H1 (cell line): Measurements from ENCODE around the gene EVPL. TPM values are rescaled to one million over a fixed set of nuclear protein-coding genes. Genes with fewer than 3 reads are reported as not detected.

Experiments used
- CTCF ChIA-PET: fragments of 300-600 bp; sonication (Branson Sonifier 250); formaldehyde crosslinking; loops from one replicate; lab custom pipeline; 2021; ENCODE audit not compliant: partially characterized antibody; lab: Charles Lee
- POLR2A ChIA-PET: fragments of 300-600 bp; sonication (Branson Sonifier 250); formaldehyde crosslinking; loops from one replicate; lab custom pipeline; 2021; ENCODE audit warnings: inconsistent platforms; ENCODE audit not compliant: partially characterized antibody; lab: Charles Lee
- DNase-seq, 2 experiments: peaks; one replicate each; pipeline versions ENCODE4 v3.0.0 to v3.0.0-alpha.2; 2010 to 2022; ENCODE audit warnings: low spot score in 2 of 2, low read depth in 1 of 2, mixed read lengths in 1 of 2
- FAIRE-seq: peaks from 2 replicates; lab custom pipeline; 2011; peaks lifted over from hg19 to GRCh38; lab: Jason Lieb, UNC
- H2AFZ ChIP-seq: 2 replicates; pipeline ENCODE4 v1.8.1; 2012; ENCODE audit warnings: low read length, inconsistent platforms
- H2AK5ac ChIP-seq: 2 replicates; pipeline ENCODE4 v1.6.1; 2013; ENCODE audit warnings: low read depth, low read length
- H2BK120ac ChIP-seq: replicated peaks from 2 replicates; pipeline ENCODE3; 2013; ENCODE audit warnings: low read depth, low read length, inconsistent platforms
- H2BK12ac ChIP-seq: 2 replicates; pipeline ENCODE4 v1.6.1; 2013; ENCODE audit warnings: low read depth, low read length
- H2BK15ac ChIP-seq: 2 replicates; pipeline ENCODE4 v1.6.1; 2013; ENCODE audit warnings: low read length
- H2BK20ac ChIP-seq: 2 replicates; pipeline ENCODE4 v1.6.1; 2013; ENCODE audit warnings: low read length
- H2BK5ac ChIP-seq: 2 replicates; pipeline ENCODE4 v1.6.1; 2013; ENCODE audit warnings: low read depth, low read length
- H3K14ac ChIP-seq: 2 replicates; pipeline ENCODE4 v1.6.1; 2013; ENCODE audit warnings: inconsistent platforms; ENCODE audit not compliant: insufficient read length
- H3K18ac ChIP-seq: 2 replicates; pipeline ENCODE4 v1.6.1; 2013; ENCODE audit warnings: low read length; ENCODE audit errors: extremely low read depth
- H3K23ac ChIP-seq: 2 replicates; pipeline ENCODE4 v1.6.1; 2013; ENCODE audit warnings: inconsistent platforms; ENCODE audit not compliant: insufficient read length
- H3K23me2 ChIP-seq: 2 replicates; pipeline ENCODE4 v1.6.1; 2013; ENCODE audit warnings: low read depth, low read length
- H3K27ac ChIP-seq: 2 replicates; pipeline ENCODE4 v1.6.1; 2011; ENCODE audit warnings: low read depth, low read length, inconsistent platforms
- H3K27me3 ChIP-seq, 4 experiments: replicated peaks in 1 of 4; 1 replicate in 1 of 4; 2 replicates in 3 of 4; pipeline versions ENCODE4 v1.6.1 to v1.8.1; 2011 to 2013; ENCODE audit warnings: low read length in 3 of 4, mild to moderate bottlenecking in 3 of 4, inconsistent platforms in 2 of 4, mixed read lengths in 2 of 4, moderate library complexity in 1 of 4; ENCODE audit not compliant: control insufficient read depth in 3 of 4, insufficient read depth in 3 of 4; ENCODE audit errors: extremely low read depth in 1 of 4
- H3K36me3 ChIP-seq, 4 experiments: 2 replicates each; pipeline versions ENCODE4 v1.6.1 to v1.8.1; 2011 to 2013; ENCODE audit warnings: mild to moderate bottlenecking in 4 of 4, low read length in 3 of 4, moderate library complexity in 2 of 4, control low read depth in 1 of 4, inconsistent platforms in 1 of 4; ENCODE audit not compliant: insufficient read depth in 4 of 4, control insufficient read depth in 2 of 4
- H3K4ac ChIP-seq: replicated peaks from 2 replicates; pipeline ENCODE3; 2013; ENCODE audit warnings: low read length, low read depth, mixed read lengths, inconsistent platforms; ENCODE audit not compliant: insufficient read length
- H3K4me1 ChIP-seq, 4 experiments: replicated peaks in 1 of 4; 1 replicate in 1 of 4; 2 replicates in 3 of 4; pipeline versions ENCODE4 v1.6.1 to v1.8.1; 2011 to 2013; ENCODE audit warnings: low read length in 3 of 4, inconsistent platforms in 2 of 4, mixed read lengths in 1 of 4; ENCODE audit not compliant: insufficient read depth in 4 of 4, control insufficient read depth in 3 of 4
- H3K4me2 ChIP-seq, 2 experiments: 2 replicates each; pipeline versions ENCODE4 v1.6.1 to v1.8.1; 2011 to 2013; ENCODE audit warnings: low read depth in 2 of 2, low read length in 2 of 2, control low read depth in 1 of 2, inconsistent platforms in 1 of 2, mild to moderate bottlenecking in 1 of 2; ENCODE audit not compliant: insufficient read depth in 1 of 2
- H3K4me3 ChIP-seq, 4 experiments: fragments of 200-600, 300-600 bp in 1 of 4; sonication (generic), shearing (Covaris generic), sonication (Bioruptor Twin) in 1 of 4; 2 replicates each; pipeline versions ENCODE4 v1.5.1 to v1.8.1; 2011 to 2016; ENCODE audit warnings: low read length in 4 of 4, low read depth in 3 of 4, control low read depth in 2 of 4, inconsistent platforms in 2 of 4, mild to moderate bottlenecking in 2 of 4, mixed read lengths in 1 of 4, moderate library complexity in 1 of 4; ENCODE audit not compliant: insufficient read depth in 2 of 4; ENCODE audit errors: extremely low read depth in 1 of 4
- H3K56ac ChIP-seq: replicated peaks from 2 replicates; pipeline ENCODE3; 2013; ENCODE audit warnings: low read depth, mild to moderate bottlenecking, mixed read lengths, low read length, inconsistent platforms; ENCODE audit not compliant: insufficient read length
- H3K79me1 ChIP-seq: 2 replicates; pipeline ENCODE4 v1.6.1; 2013; ENCODE audit warnings: low read depth, low read length, control low read depth
- H3K79me2 ChIP-seq, 2 experiments: 2 replicates each; pipeline versions ENCODE4 v1.6.1 to v1.8.1; 2012 to 2013; ENCODE audit warnings: low read length in 2 of 2, mild to moderate bottlenecking in 2 of 2, inconsistent platforms in 1 of 2; ENCODE audit not compliant: insufficient read depth in 2 of 2, control insufficient read depth in 1 of 2
- H3K9ac ChIP-seq, 4 experiments: replicated peaks in 1 of 4; 1 replicate in 1 of 4; 2 replicates in 3 of 4; pipeline versions ENCODE4 v1.6.1 to v1.8.1; 2011 to 2013; ENCODE audit warnings: low read depth in 3 of 4, low read length in 3 of 4, control low read depth in 2 of 4, mild to moderate bottlenecking in 2 of 4, moderate library complexity in 2 of 4, inconsistent platforms in 1 of 4; ENCODE audit errors: extremely low read depth in 1 of 4
- H3K9me3 ChIP-seq, 2 experiments: 2 replicates each; pipeline versions ENCODE4 v1.6.1 to v1.8.1; 2012 to 2013; ENCODE audit warnings: mild to moderate bottlenecking in 2 of 2, moderate library complexity in 2 of 2, control low read depth in 1 of 2, inconsistent platforms in 1 of 2, low read depth in 1 of 2, low read length in 1 of 2, mixed read lengths in 1 of 2; ENCODE audit not compliant: insufficient read depth in 2 of 2
- H4K20me1 ChIP-seq, 2 experiments: replicated peaks in 1 of 2; 2 replicates each; pipeline versions ENCODE3 to v1.8.1; 2011 to 2013; ENCODE audit warnings: inconsistent platforms in 2 of 2, low read length in 2 of 2, mild to moderate bottlenecking in 1 of 2; ENCODE audit not compliant: insufficient read depth in 2 of 2, control insufficient read depth in 1 of 2
- H4K5ac ChIP-seq: 2 replicates; pipeline ENCODE4 v1.6.1; 2013; ENCODE audit warnings: low read length, low read depth, mixed read lengths, inconsistent platforms; ENCODE audit not compliant: insufficient read length
- H4K8ac ChIP-seq: 2 replicates; pipeline ENCODE4 v1.8.0; 2013; ENCODE audit warnings: mild to moderate bottlenecking, moderate library complexity, low read length, inconsistent platforms; ENCODE audit not compliant: insufficient read depth; ENCODE audit errors: extremely low read depth
- H4K91ac ChIP-seq: replicated peaks from 2 replicates; pipeline ENCODE3; 2013; ENCODE audit warnings: low read length, mixed read lengths, inconsistent platforms; ENCODE audit not compliant: insufficient read length
- CBX5 ChIP-seq: fragments of 300-800, 300-1000 bp; sonication (generic); IDR thresholded peaks from 2 replicates; pipeline ENCODE4 v1.7.1; 2016; ENCODE audit warnings: antibody characterized with exemption, low read length, low read depth
- CBX8 ChIP-seq: fragments of 300-800, 300-1000 bp; sonication (generic); IDR thresholded peaks from 2 replicates; pipeline ENCODE4 v1.7.1; 2016; ENCODE audit warnings: low read depth, low read length, borderline replicate concordance
- MAFK ChIP-seq: IDR thresholded peaks from 2 replicates; pipeline ENCODE4 v1.6.1; 2012; ENCODE audit warnings: low read depth, mild to moderate bottlenecking, improper control_type of control experiment, low read length
- WGBS, 2 experiments: shearing (Covaris generic) in 1 of 2; methylation state at CpG; one replicate each; pipeline versions ENCODE4 v1.1.6 to v1.1.7; 2013 to 2015; ENCODE audit warnings: low lambda C conversion rate in 2 of 2, mixed read lengths in 2 of 2, inconsistent platforms in 1 of 2, low coverage in 1 of 2, missing lambda C conversion rate in 1 of 2; ENCODE audit not compliant: insufficient replicate concordance in 2 of 2, insufficient coverage in 1 of 2, insufficient read length in 1 of 2; ENCODE audit errors: extremely low coverage in 1 of 2, missing lambda C conversion rate in 1 of 2; 5-methylcytosine and 5-hydroxymethylcytosine counted together
- polyA plus RNA-seq, 7 experiments: library from polyadenylated mRNA; depleted of rRNA in 3 of 7; stranded (reverse) in 5 of 7; unstranded in 2 of 7; fragments of >200 nt in 5 of 7; fragments of 200-250 nt in 2 of 7; gene quantifications; 1 replicate in 5 of 7; 2 replicates in 1 of 7; 4 replicates in 1 of 7; pipeline versions ENCODE4 v1.2.1 to v1.2.3, GENCODE V29; 2011 to 2013; ENCODE audit warnings: missing spikeins in 2 of 7, mixed read lengths in 2 of 7
- total RNA-seq: library from RNA; stranded (reverse); fragmentation: NEBNext Ultra II Directional; extraction: Animal tissue kit (Norgen Biotek cat#: 25700); gene quantifications from 2 replicates; pipeline ENCODE4 v1.2.1, GENCODE V29; 2021

Gene EVPL
- total and polyA plus RNA-seq, 2 of the 8 experiments (the other 6 are each of a cell fraction or from before 2014, with no cell fraction given), result 0.20 to 0.99 TPM

DNA sequence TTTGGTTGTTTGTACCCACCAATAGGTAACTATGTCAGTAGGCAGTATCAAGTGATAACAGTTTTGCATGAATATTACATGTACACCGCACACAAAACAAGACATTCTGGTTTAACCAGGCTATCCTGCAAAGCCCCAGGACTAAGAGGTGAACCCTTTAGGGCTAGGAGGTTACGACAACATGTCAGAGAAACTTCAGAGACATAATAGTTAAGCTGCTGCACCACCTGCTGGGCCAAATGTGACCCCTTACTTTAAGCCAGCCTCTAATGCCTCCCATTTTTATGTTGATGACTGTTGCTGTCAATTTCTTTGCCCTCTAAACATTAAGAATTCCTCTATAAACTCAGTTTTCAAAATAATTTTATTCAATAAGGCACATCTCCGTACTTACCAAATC lies 29.8 kb upstream of the EVPL start:
- Histone ChIP-seq H3K79me1 (no peaks in the 10 kb centered on the region), H2BK15ac (no peak overlapping the region)
- TF ChIP-seq CBX5 (no peak), CBX8 (no peak), MAFK (no peak)
- TF ChIP-seq, all 59 proteins: peak for 0
- Histone ChIP-seq H2BK20ac (no peak overlapping the region), H2BK5ac (no peak overlapping the region), H2AK5ac (no peak overlapping the region), H3K4me3 (no peak overlapping the region), H3K14ac (no peak overlapping the region), H3K4ac (no peak overlapping the region), H2AFZ (no peak overlapping the region), H4K91ac (no peak overlapping the region), H3K27ac (no peak overlapping the region), H2BK12ac (no peak overlapping the region), H3K9ac (no peak overlapping the region), H4K20me1 (peaks cover 0 to 3% of the 10 kb centered on the region in 2 experiments), H3K9me3 (no peaks in the 10 kb centered on the region), H4K5ac (no peak overlapping the region), H3K4me1 (no peaks in the 10 kb centered on the region), H3K79me2 (no peaks in the 10 kb centered on the region), H3K27me3 (no peaks in the 10 kb centered on the region), H3K4me2 (no peak overlapping the region), H3K23ac (no peak overlapping the region), H3K18ac (no peak overlapping the region), H4K8ac (no peak overlapping the region), H2BK120ac (no peak overlapping the region), H3K23me2 (no peaks in the 10 kb centered on the region), H3K36me3 (peaks cover 15 to 70% (median 37%) of the 10 kb centered on the region in 4 experiments), H3K56ac (no peak overlapping the region)
- no peak for DNase-seq
- ChIA-PET POLR2A (interaction anchor here (1.1 to 1.8 kb wide), 2 partner anchors 9 to 26 kb away, joined by 3 to 5 read pairs; no protein-coding TSS in a partner anchor), CTCF (interaction anchor here (1.0 to 2.9 kb wide), 5 partner anchors 10 to 46 kb away, joined by 3 to 9 read pairs (median 4); no protein-coding TSS in a partner anchor)
- no peak for FAIRE-seq
- WGBS, 2 experiments, result 90% methylated on average over 3 of the region's 3 CpGs; no CpG with 5 or more reads in 1 of the 2 experiments
